ENCODE results near the gene THADA.

Gene THADA

GRCh38 chr2:43464590-43464989 is 131.2 kb downstream of the THADA start:
- 95 to 97% methylated on average over 3 to 4 of the region's 7 CpGs for WGBS, 2 experiments (ENCODE audit: insufficient coverage in 2 of 2)
- H3K4me3 ChIP-seq (ENCODE audit: extremely low read depth, insufficient read depth, low read length, poor library complexity, severe bottlenecking) = no peak overlapping the region
- H3K27ac ChIP-seq (ENCODE audit: low read depth, low read length, severe bottlenecking) = no peak overlapping the region
- no peaks in the 10 kb centered on the region for H3K9me3 ChIP-seq (ENCODE audit: control insufficient read depth, low read length)
- H3K4me1 ChIP-seq (ENCODE audit: control insufficient read depth, insufficient read depth, low read length, poor library complexity, severe bottlenecking) = peaks cover 19% of the 10 kb centered on the region
- H3K36me3 ChIP-seq (ENCODE audit: control insufficient read depth, insufficient read depth, low read length) = no peaks in the 10 kb centered on the region

- Histone ChIP-seq H3K9me3 (ENCODE audit: control insufficient read depth, low read length) (no peaks in the 10 kb centered on the region), H3K36me3 (ENCODE audit: control insufficient read depth, insufficient read depth, low read length) (no peaks in the 10 kb centered on the region), H3K4me1 (ENCODE audit: control insufficient read depth, insufficient read depth, low read length, poor library complexity, severe bottlenecking) (peaks cover 5% of the 10 kb centered on the region), H3K4me3 (ENCODE audit: extremely low read depth, insufficient read depth, low read length, poor library complexity, severe bottlenecking) (no peak overlapping the region), H3K27ac (ENCODE audit: low read depth, low read length, severe bottlenecking) (no peak overlapping the region)
- 86 to 100% methylated on average over 1 of the region's 4 CpGs for WGBS, 2 experiments (ENCODE audit: insufficient coverage in 2 of 2)
These were observed 132.8 kb downstream of the THADA start for GRCh38 chr2:43462866-43463641.

- WGBS, 2 experiments (ENCODE audit: insufficient coverage in 2 of 2) = 95 to 96% methylated on average over 2 to 3 of the region's 3 CpGs
- Histone ChIP-seq H3K36me3 (ENCODE audit: control insufficient read depth, insufficient read depth, low read length) (no peaks in the 10 kb centered on the region), H3K27ac (ENCODE audit: low read depth, low read length, severe bottlenecking) (no peak overlapping the region), H3K9me3 (ENCODE audit: control insufficient read depth, low read length) (no peaks in the 10 kb centered on the region), H3K4me1 (ENCODE audit: control insufficient read depth, insufficient read depth, low read length, poor library complexity, severe bottlenecking) (peaks cover 7% of the 10 kb centered on the region), H3K4me3 (ENCODE audit: extremely low read depth, insufficient read depth, low read length, poor library complexity, severe bottlenecking) (no peak overlapping the region)
These were observed 134.3 kb downstream of the THADA start for GRCh38 chr2:43461453-43462073.

- Histone ChIP-seq H3K36me3 (ENCODE audit: control insufficient read depth, insufficient read depth, low read length) (no peaks in the 10 kb centered on the region), H3K9me3 (ENCODE audit: control insufficient read depth, low read length) (no peaks in the 10 kb centered on the region), H3K4me1 (ENCODE audit: control insufficient read depth, insufficient read depth, low read length, poor library complexity, severe bottlenecking) (peaks cover 7% of the 10 kb centered on the region), H3K4me3 (ENCODE audit: extremely low read depth, insufficient read depth, low read length, poor library complexity, severe bottlenecking) (no peak overlapping the region), H3K27ac (ENCODE audit: low read depth, low read length, severe bottlenecking) (no peak overlapping the region)
- WGBS, 2 experiments (ENCODE audit: insufficient coverage in 2 of 2) = 96 to 100% methylated on average over 2 to 3 of the region's 4 CpGs
These were observed 135.1 kb downstream of the THADA start for GRCh38 chr2:43460611-43461365.

GRCh38 chr2:43460174-43460546 is 135.7 kb downstream of the THADA start:
- no peaks in the 10 kb centered on the region for H3K9me3 ChIP-seq (ENCODE audit: control insufficient read depth, low read length)
- no peak overlapping the region for H3K27ac ChIP-seq (ENCODE audit: low read depth, low read length, severe bottlenecking)
- H3K36me3 ChIP-seq (ENCODE audit: control insufficient read depth, insufficient read depth, low read length) = no peaks in the 10 kb centered on the region
- no peak overlapping the region for H3K4me3 ChIP-seq (ENCODE audit: extremely low read depth, insufficient read depth, low read length, poor library complexity, severe bottlenecking)
- H3K4me1 ChIP-seq (ENCODE audit: control insufficient read depth, insufficient read depth, low read length, poor library complexity, severe bottlenecking) = peaks cover 7% of the 10 kb centered on the region
- WGBS, 2 experiments (ENCODE audit: insufficient coverage in 2 of 2) = no CpG with 5 or more reads among the region's 1 CpG

- 100% methylated on average over 1 of the region's 1 CpG; no CpG with 5 or more reads in 1 of the 2 experiments for WGBS, 2 experiments (ENCODE audit: insufficient coverage in 2 of 2)
- H3K4me3 ChIP-seq (ENCODE audit: extremely low read depth, insufficient read depth, low read length, poor library complexity, severe bottlenecking) = no peak overlapping the region
- H3K4me1 ChIP-seq (ENCODE audit: control insufficient read depth, insufficient read depth, low read length, poor library complexity, severe bottlenecking) = peaks cover 7% of the 10 kb centered on the region
- H3K9me3 ChIP-seq (ENCODE audit: control insufficient read depth, low read length) = no peaks in the 10 kb centered on the region
- no peaks in the 10 kb centered on the region for H3K36me3 ChIP-seq (ENCODE audit: control insufficient read depth, insufficient read depth, low read length)
- no peak overlapping the region for H3K27ac ChIP-seq (ENCODE audit: low read depth, low read length, severe bottlenecking)
These were observed 136.2 kb downstream of the THADA start for GRCh38 chr2:43459446-43460173.

GRCh38 chr2:43458014-43458628 is 137.7 kb downstream of the THADA start:
- Histone ChIP-seq H3K36me3 (ENCODE audit: control insufficient read depth, insufficient read depth, low read length) (no peaks in the 10 kb centered on the region), H3K9me3 (ENCODE audit: control insufficient read depth, low read length) (no peaks in the 10 kb centered on the region), H3K4me3 (ENCODE audit: extremely low read depth, insufficient read depth, low read length, poor library complexity, severe bottlenecking) (no peak overlapping the region), H3K4me1 (ENCODE audit: control insufficient read depth, insufficient read depth, low read length, poor library complexity, severe bottlenecking) (peaks cover 9% of the 10 kb centered on the region), H3K27ac (ENCODE audit: low read depth, low read length, severe bottlenecking) (no peak overlapping the region)
- WGBS, 2 experiments (ENCODE audit: insufficient coverage in 2 of 2) = 95 to 100% methylated on average over 2 of the region's 4 CpGs

GRCh38 chr2:43455731-43456642 is 139.9 kb downstream of the THADA start:
- no peaks in the 10 kb centered on the region for H3K9me3 ChIP-seq (ENCODE audit: control insufficient read depth, low read length)
- no peak overlapping the region for H3K27ac ChIP-seq (ENCODE audit: low read depth, low read length, severe bottlenecking)
- no peaks in the 10 kb centered on the region for H3K36me3 ChIP-seq (ENCODE audit: control insufficient read depth, insufficient read depth, low read length)
- no peak overlapping the region for H3K4me3 ChIP-seq (ENCODE audit: extremely low read depth, insufficient read depth, low read length, poor library complexity, severe bottlenecking)
- WGBS, 2 experiments (ENCODE audit: insufficient coverage in 2 of 2) = 73 to 94% methylated on average over 4 of the region's 6 CpGs
- H3K4me1 ChIP-seq (ENCODE audit: control insufficient read depth, insufficient read depth, low read length, poor library complexity, severe bottlenecking) = peaks cover 9% of the 10 kb centered on the region

GRCh38 chr2:43455296-43455695 is 140.5 kb downstream of the THADA start:
- WGBS, 2 experiments (ENCODE audit: insufficient coverage in 2 of 2) = no CpG with 5 or more reads among the region's 5 CpGs
- Histone ChIP-seq H3K9me3 (ENCODE audit: control insufficient read depth, low read length) (no peaks in the 10 kb centered on the region), H3K4me3 (ENCODE audit: extremely low read depth, insufficient read depth, low read length, poor library complexity, severe bottlenecking) (no peak overlapping the region), H3K27ac (ENCODE audit: low read depth, low read length, severe bottlenecking) (no peak overlapping the region), H3K4me1 (ENCODE audit: control insufficient read depth, insufficient read depth, low read length, poor library complexity, severe bottlenecking) (peaks cover 9% of the 10 kb centered on the region), H3K36me3 (ENCODE audit: control insufficient read depth, insufficient read depth, low read length) (no peaks in the 10 kb centered on the region)
